ENCODE results near the gene CAMSAP1.

CAMSAP1 gene

DNA sequence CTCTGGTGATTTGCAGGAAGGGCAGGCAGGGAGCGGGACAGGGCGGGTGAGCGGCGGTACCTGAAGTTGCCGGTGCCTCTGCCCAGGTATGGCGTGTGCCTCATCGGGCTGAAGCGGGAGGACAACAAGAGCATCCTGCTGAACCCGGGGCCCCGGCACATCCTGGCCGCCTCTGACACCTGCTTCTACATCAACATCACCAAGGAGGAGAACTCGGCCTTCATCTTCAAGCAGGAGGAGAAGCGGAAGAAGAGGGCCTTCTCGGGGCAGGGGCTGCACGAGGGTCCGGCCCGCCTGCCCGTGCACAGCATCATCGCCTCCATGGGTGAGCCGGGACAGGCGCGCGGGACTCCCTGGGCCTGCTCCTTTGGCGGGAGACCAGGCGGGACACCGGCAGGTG lies 136.6 kb downstream of the CAMSAP1 start:
- DNase-seq = no peak

DNA sequence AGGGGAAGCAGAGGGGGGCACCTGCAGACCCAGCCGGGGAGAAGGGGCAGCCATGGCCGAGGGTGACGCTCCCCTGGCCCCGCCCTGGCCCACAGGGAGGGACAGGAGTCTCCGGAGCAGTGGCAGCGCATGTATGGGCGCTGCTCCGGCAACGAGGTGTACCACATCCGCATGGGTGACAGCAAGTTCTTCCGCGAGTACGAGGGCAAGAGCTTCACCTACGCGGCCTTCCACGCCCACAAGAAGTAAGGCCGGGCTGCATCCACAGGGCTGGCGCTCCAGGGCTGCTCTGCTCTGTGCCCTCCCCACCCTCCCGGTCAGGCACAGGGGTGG lies 137.2 kb downstream of the CAMSAP1 start:
- DNase-seq = no peak

DNA sequence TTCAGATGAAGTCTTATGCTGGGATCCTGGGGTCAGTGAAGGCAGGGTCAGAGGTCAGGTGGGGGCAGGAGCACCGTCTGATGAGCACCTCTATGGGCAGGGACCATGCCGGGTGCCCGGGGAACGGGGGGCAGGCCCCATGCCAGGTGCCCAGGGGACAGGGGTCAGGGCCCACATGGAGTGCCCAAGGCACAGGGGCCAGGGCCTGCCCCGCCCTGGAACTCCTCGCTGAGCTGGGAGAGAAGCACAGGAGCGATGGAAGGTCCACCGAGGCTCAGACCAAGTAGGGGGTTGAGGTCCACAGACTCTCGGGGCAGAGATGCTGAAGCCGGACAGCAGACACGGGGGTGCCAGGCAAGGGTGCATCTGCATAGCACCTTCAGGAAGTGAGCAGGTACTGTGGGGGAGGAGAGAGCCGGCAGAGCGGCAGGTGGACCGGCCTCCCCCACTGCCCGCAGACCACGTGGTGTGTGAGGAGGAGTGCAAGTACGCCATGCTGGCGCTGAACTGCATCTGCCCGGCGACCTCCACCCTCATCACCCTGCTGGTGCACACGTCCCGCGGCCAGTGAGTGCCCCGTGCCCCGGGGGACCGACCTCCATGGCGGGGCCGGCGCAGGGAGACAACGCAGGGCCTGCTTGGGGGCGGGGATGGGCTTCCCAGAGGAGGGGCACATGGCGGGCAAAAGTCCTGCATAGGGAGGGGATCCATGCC lies 137.7 kb downstream of the CAMSAP1 start:
- DNase-seq = no peak

DNA sequence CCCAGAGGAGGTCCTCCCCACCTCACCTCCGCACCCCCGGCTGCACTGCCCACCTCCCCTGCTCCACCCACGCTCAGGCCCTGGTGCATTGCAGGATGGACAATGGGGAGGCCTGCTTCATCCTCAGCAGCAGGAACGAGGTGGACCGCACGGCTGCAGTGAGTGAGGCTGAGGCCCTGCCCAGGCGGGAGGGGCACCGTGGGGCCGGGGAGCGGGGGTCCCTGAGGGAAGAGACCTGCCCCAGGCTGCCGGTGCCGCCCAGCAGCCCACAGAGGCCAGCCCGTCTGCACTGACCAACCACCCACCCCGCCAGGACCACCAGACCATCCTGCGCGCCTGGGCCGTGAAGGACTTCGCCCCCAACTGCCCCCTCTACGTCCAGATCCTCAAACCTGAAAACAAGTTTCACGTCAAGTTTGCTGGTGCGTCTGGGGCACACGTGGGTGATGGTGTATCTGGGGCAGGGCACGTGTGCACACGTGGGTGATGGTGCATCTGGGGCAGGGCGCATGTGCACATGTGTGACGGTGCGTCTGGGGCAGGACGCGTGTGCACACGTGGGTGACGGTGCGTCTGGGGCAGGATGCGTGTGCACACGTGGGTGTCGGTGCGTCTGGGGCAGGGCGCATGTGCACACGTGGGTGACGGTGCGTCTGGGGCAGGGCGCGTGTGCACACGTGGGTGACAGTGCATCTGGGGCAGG lies 138.7 kb downstream of the CAMSAP1 start:
- DNase-seq = no peak

DNA sequence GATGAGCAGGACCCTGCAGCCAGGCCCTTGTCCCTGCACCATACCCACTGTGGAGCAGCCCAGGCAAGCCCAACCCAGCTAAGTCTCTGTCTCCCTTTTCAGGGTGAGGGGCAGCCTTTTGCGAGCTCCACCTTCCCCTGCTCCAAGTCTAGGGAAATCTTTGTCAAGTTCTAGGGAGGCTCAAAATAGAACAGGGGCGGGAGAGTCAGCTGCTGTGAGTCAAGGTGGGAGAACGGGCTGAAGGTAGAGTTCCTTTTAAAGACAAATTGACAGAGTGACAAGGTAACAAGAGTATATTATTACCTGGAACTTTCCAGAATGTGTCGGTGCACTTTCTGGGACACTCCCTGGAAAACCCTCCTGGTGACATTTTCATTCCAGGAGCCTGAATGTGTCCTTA lies 140.6 kb downstream of the CAMSAP1 start:
- DNase-seq = no peak

DNA sequence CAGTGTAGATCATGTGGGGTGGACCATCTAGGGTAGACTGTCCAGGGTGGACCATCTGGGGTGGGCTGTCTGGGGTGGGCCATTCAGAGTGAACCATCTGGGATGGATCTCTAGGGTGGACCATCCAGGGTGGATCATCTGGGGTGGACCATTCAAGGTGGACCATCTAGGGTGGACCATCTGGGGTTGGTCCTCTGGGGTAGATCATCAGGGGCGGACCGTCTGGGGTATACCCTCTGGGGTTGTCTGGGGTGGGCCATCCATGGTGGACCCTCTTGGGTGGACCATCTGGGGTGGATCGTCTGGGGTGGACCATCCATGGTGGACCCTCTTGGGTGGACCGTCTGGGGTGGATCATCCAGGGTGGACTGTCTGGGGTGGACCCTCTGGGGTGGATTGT lies 141.1 kb downstream of the CAMSAP1 start:
- no peak for DNase-seq

DNA sequence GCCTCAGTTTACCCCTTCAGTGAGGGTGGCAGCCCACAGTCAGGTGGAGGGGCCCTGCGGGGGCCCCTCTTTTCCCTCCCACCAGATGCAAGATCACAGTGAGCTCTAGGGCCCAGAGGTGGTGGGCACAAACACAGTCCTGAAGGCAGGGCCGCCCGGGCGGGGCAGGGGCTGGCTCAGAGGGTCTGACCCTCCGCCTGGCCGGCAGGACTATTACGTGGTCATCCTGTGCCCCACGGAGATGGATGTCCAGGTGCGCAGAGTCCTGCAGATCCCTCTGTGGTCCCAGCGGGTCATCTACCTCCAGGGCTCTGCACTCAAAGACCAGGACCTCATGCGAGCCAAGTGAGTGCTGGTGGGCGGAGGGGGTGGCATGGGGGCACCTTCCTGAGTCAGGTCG lies 141.9 kb downstream of the CAMSAP1 start:
- DNase-seq = no peak

DNA sequence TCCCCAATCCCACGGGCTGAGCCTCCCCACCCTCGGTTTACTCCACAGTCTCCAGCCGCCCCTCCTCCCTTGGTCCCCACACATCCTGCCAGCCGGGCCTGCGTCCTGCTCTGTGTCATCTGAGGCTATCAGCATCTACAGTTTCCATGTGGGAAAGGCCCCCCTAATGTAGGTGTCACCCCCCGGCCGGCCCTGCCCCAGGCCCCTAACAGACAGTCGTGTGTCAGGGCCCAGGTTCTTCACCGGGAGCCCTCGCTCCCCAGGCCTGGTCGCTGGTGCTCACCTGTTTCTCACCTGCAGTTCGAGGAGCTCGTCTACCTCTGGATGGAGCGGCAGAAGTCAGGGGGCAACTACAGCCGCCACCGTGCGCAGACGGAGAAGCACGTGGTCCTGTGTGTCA lies 142.6 kb downstream of the CAMSAP1 start:
- no peak for DNase-seq

DNA sequence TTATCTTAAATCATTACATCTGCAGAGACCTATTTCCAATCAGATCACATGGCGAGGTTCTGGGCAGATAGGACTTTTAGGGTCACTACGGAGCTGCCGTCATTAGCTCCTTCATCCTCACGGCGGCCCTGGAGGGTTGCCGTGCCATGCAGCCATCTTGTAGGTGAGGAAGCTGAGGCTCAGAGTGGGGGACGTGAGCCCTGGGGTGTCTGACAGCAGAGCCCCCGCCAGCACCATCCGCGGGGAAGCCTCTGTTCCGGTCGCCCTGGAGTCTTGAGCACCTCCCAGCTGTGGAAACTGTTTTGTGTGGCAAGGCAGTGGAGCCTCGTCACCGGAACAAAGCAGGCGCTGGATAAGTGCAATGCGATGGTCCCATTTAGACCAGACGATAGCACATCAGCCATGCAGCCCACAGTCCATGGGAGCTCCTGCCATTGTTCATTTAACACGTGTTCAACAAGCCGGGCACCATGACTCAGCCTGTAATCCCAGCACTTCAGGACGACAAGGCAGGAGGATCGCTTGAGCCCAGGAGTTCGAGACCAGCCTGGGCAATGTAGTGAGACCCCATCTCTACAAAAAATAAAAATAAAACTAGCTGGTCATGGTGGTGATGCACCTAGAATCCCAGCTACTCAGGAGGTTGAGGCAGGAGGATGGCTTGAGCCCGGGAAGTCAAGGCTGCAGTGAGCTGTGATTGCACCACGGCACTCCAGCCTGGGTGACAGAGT lies 143.5 kb downstream of the CAMSAP1 start:
- DNase-seq = no peak

DNA sequence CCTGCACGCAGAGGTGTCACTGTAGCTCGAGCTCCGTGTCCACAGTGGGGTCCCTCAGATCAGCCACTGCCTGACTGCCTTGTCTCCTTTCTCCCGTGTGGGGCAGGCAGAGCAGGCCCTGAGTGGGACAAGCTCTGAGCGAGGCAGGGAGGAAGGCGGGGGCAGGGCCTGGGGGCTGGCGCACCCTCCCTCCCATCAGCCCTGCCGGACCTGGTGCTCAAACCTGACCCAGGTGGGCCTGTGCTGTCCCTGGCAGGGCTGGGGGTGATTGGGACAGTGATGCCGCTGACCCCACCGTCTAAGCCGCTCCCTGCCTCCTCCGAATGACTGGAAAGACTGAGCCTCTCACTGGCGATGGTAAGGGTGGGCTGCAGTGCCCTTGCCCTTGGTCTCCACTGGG lies 144.4 kb downstream of the CAMSAP1 start:
- no peak for DNase-seq

DNA sequence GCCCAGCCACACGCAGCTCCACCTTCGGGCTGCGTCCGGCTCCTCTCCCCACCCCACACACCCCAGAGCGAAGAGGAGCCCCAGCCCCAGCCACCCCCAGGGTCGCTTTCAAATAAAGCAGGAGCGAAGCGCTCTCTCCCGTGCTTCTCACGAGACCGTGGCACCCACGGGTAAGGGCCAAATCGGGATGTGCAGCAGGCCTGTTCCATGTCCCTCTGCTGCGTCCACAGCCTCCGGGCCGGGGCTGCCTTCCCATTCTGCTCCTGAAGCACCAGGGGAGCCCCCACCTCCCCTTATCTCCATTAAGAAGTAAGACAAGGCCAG lies 145.5 kb downstream of the CAMSAP1 start:
- DNase-seq = no peak

DNA sequence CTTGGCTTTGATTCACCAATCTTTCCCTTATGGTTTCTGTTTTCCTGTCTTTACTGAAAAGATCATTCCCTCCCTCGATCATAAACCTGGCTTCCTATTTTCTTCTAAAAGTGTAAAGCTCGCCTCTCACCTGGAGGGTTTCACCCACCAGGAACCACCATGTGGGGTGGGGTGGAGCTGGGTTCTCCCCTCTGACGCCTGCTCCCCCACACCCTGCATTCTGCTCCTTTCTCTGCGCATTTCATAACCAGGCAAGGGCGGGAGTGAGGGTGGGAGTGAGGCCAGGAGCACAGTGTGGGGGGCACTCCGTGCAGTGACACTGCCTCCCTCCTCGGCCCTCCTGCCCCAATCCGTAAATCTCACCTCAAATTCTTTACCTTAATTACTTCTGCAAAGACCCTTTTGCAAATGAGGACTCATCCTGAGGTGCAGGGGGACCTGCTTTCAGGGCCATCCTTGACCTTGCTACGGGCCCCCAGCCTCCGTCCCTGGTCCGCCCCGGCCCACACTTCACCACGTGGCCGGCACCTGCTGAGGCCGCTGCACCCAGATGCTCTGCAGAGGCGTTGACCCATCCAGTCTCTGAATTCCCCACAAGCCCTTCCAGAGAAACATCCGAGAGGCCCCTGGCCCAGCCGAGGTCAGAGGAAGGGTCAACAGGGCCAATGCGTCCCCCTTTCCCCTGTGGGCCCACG lies 146.0 kb downstream of the CAMSAP1 start:
- no peak for DNase-seq

DNA sequence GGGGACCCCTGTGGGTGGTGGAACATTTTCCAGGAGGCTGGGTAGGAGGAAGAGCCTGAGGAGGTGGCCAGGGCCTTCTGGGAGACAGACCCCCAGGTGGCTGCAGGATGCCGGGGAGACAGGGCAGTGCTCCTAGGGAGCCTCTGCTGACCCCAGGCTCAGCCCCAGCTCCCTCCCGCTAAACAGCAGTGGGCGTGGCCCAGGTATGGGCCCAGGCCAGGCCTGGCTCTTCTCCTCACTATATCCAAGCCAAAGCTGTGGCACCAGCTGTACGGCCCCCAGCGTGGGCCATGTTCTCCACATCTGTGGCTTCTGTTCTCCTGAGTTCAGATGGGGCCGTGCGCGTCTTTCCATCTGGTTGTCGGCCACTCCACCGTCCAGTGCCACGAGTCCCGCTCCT lies 146.9 kb downstream of the CAMSAP1 start:
- DNase-seq = no peak

DNA sequence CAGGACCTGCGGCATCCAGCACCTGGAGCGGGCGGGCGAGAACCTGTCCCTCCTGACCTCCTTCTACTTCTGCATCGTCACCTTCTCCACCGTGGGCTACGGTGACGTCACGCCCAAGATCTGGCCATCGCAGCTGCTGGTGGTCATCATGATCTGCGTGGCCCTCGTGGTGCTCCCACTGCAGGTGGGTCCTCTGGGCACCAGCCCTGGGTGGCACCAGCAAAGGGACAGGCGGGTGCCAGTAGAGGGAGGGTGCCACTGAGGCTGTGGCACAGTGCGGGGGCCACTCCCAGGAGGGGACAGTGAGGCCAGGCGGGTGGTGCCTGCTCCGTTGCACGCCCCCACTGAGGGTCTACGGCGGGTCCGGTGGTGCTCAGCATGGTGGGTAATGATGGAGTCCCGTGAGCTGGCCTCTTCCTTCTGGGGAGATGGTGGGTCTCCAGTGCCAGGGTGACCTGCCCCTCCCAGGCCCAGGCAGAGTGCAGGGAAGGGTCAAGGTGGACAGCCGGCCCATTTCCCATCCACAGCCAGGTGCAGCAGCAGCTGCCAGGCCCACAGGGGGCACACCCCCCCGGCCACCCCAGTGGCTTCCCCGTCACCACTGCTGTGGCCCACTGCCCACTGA lies 147.6 kb downstream of the CAMSAP1 start:
- no peak for DNase-seq

DNA sequence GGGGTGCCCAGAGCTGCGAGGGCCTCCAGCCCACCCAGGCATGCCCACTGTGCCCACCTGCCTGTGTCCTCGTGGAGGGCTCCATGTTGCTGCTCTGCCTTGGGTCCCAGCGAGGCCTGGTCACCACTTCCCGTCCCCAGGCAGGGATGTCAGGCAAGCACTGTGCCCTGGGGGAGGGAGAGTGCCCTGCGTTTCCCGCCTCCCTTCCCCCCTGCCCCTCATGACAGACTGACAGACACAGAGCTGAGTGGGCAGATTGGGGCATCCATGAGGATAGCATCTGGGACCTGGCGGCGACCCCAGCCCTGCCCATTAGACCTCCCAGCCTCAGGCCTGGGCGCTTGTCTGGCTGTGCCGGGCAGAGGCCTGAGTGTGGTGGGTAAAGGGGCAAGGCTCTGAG lies 148.5 kb downstream of the CAMSAP1 start:
- DNase-seq = no peak

All from DMS 273 treated with DMSO at 0.1 percent for 48 hours (cell line).